ENCODE measurements around the gene HSFX4.
"Not testable (repeated sequence)": the region's sequence is repeated elsewhere in the genome, so short reads cannot be mapped to it uniquely, and the experiment has no call there.

The HSFX4 gene

GRCh38 chrX:149938427-149938880, 9.1 kb downstream of the HSFX4 start, which contains the start of gene EOLA2:
Gene EOLA2 (minus strand): TSS chrX:149938491. CDS start chrX:149933874, 4,617 bp downstream.
- peak; percentile 83 for DNase-seq

GRCh38 chrX:149938881-149939654, 9.7 kb downstream of the HSFX4 start:
- peak; percentile 55 for DNase-seq

- DNase-seq: no peak
Measured at GRCh38 chrX:149939655-149939904, 10.2 kb downstream of the HSFX4 start.

GRCh38 chrX:149939905-149940673, 10.7 kb downstream of the HSFX4 start:
- DNase-seq: peak; percentile 91

GRCh38 chrX:149940674-149941024, 11.3 kb downstream of the HSFX4 start:
- not testable (repeated sequence) for DNase-seq

GRCh38 chrX:149945087-149945670, 15.8 kb downstream of the HSFX4 start:
- DNase-seq: not testable (repeated sequence)

GRCh38 chrX:149945820-149946219, 16.4 kb downstream of the HSFX4 start:
- DNase-seq: not testable (repeated sequence)

- DNase-seq: not testable (repeated sequence)
Measured at GRCh38 chrX:149946932-149947331, 17.6 kb downstream of the HSFX4 start.

GRCh38 chrX:149948016-149948415, 18.6 kb downstream of the HSFX4 start:
- DNase-seq: no peak

- no peak for DNase-seq
Measured at GRCh38 chrX:149949743-149950436, 20.5 kb downstream of the HSFX4 start.

GRCh38 chrX:149950681-149951080, 21.3 kb downstream of the HSFX4 start:
- peak; percentile 9 for DNase-seq

- DNase-seq: no peak
Measured at GRCh38 chrX:149961572-149961971, 32.2 kb downstream of the HSFX4 start.

GRCh38 chrX:149962010-149962409, 32.6 kb downstream of the HSFX4 start:
- DNase-seq: no peak

- DNase-seq: peak; percentile 15
Measured at GRCh38 chrX:149962859-149963757, 33.7 kb downstream of the HSFX4 start.

- no peak for DNase-seq
Measured at GRCh38 chrX:149979126-149979644, 49.8 kb downstream of the HSFX4 start.
